Measurements from ENCODE around the gene GSTO2.

The GSTO2 gene

DNA sequence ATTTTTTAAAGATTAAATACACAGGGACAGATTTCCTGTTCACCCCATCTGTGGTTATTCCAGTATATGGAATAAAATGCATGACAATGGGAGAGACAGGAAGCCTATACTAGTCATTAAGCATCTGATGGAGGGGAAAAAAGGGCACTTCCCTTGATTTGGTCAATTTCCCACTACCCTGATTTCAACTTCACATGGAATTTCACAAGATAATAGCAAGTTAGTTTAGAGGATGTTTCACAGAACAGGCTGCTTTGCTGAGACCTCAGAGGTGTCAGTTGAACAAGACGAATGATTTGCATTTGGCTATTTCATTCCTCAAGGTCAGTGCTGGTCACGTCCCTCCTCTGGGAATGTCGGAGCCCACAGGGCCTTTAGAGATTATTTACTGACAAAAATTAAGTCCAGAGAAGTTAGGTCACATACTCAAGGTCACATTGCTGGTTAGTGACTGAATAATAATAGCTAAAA lies 74.0 kb downstream of the GSTO2 start:
- no peak for DNase-seq

DNA sequence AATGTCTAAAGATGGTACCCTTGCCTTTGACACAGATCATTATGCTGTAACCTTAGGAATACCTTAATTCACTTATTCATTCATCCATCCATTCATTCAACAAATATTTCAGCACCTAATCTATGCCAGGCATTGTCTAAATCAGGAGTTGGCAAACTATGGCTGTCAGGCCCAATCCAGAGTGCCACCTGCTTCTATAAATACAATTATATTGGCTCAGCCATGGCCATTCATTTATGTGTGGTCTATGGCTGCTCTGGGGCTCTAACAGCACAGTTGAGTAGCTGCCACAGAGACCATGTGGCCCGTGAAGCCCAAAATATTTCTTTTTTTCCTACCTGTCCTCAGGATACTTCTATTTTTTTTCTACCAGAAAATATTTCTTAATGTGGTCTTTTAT lies 75.2 kb downstream of the GSTO2 start:
- no peak for DNase-seq

DNA sequence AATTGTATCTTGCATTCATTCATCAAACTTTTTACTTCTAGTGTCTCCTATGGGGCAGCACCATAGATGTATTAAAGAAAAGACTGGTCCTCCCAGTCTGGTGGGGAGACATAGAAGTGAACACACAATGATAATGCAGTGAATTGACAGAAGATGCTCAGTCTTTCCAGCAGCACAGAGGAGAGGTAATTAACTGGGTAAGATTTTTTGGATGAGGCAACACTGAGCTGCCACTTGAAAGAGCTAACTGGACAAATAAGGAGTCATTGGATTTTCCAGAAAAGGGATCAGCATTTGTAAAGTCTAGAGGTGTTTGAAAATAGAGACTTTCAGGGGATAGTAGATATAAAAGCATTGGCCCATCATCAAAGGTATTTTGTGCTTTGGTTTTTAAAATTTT lies 76.5 kb downstream of the GSTO2 start:
- no peak for DNase-seq

DNA sequence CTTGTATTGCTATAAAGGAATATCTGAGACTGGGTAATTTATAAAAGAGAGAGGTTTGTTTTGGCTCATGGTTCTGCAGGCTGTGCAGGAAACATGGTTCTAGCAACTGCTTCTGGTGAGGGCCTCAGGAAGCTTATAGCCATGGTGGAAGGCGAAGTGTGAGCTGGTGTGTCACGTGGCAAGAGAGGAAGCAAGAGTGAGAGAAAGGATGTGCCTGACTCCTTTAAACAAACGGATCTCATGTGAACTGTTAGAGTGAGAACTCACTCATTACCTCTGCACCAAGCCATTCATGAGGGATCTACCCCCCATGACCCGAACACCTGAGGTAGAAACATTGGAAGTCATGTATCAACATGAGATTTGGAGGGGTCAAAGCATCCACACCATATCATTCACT lies 77.0 kb downstream of the GSTO2 start:
- no peak for DNase-seq

DNA sequence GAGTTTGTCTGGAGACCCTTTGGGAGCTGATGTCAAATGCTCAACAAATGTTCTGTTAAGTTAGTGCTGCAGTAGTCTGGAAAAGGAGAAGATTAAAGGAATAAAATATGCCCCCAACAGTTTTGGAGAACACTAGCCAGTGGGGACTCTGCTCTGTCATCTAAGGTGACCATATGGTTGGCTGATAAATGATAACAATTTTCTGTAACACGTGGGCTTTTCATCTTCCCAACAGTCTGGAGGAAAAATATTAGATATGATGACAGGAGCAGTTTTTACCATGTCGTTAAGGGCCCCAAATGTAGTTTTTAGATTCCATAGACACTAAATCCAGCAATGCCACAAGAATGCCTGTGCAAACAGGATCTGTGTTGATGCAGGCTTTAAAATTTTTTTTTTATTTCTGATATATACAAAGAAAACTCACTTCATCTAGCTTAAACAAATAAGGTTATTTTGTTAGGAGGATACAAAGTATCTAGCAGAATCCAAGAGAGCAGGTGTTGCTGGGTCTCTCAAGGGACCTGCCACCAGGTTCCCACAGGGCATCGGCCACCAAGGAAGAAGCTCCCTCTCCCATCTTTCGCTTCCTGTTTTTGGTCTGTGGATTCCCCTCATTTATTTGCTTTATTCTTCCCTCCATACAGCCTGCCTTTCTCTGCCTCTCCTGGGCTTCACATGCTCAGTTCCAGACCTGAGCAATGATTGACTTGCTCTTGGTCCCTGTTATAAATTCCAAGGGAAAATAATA lies 78.5 kb downstream of the GSTO2 start:
- DNase-seq, result no peak

DNA sequence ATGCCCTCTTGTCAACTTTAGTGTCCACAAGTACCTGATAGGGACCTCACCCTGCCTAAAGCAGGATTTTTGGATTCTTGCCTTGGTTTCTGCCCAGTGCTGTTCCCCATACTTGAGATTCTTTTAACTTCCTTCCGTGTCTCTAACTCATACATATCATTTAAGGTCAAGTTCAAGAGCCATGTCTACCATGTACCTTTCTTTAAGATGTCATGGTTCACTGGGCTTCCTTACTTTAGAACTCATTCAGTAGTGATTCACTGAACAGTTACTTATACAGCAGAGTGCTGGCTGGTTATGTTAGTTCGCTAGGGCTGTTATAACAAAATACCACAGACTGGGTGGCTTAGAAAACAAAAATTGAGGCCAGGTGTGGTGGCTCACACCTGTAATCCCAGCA lies 79.6 kb downstream of the GSTO2 start:
- no peak for DNase-seq

DNA sequence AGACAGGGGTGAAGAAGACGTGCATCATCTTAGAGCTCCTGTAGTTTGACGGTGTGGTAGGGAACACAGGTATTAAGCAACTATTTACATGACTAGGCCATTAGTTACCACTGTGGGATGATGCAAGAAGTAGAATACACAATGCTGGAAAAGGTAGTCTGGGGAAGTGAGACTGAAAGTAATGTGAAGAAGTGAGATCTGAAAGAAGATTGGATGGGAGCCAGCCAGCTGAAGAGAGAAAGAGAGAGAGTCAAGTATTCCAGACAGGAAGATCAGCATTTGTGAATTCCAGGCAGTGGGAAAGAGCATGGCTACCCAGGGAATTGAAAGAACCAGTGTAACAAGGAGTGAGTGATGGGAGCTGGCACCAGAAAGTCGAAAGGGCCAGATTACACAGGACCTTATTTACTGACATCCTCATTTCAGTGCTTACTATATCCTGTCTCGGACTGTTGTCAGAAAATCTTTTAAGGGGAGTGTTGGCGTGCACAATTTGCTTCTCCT lies 80.7 kb downstream of the GSTO2 start:
- DNase-seq, result peak in 1 of 2 donors; percentile 45

DNA sequence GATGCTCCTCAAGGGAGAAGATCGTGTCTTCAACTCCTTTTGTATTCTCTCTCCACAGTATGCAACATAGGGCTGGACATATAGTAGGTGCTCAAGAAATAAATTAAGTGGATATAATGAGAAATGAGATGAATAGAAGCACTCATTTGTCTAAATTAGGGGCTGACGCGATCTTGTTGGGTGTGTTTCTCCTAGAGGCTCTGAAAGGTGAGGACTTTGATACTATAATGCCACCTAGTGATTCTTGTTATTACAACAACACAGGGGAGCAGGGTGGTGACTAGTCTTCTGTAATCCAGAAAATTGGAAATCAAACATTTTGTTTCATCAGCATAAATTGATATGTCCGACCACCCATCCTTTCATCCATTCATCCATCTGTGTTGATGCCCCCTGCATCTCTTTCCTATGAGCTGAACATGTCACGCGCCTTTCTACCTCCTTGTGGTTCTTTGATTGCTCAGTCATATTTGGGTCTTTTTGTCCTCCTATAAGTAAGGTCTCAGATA lies 81.2 kb downstream of the GSTO2 start:
- peak; percentile 42 to 83 for DNase-seq

DNA sequence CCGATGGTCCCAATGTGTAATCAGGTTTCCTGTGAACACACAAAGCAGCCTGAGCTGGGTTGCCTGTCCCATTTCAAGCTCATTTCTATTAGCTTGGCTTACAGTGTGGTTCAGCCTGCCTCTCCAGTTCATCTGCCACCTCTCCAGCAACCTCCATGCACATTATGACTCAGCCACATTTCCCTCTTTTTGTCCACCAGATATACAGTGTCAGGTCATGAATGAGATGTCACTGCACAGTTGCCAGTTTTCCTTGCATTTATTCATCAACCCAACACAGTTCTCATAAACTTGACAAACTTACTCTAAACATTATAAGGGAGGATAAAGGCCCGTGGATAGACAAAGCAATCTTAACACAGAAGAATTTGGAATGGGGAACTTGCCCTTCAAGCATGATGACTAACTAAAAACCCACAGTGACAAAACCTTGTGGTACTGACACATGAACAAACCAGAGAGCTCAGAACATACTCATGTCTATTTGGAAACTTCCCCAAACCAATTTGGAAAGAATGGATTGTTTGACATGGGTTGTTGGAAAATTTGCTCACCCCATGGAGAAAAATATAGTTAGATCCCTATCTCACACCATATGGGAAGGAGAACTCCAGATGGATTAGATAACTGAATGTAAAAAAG lies 82.2 kb downstream of the GSTO2 start:
- peak in 1 of 2 donors; percentile 35 for DNase-seq

DNA sequence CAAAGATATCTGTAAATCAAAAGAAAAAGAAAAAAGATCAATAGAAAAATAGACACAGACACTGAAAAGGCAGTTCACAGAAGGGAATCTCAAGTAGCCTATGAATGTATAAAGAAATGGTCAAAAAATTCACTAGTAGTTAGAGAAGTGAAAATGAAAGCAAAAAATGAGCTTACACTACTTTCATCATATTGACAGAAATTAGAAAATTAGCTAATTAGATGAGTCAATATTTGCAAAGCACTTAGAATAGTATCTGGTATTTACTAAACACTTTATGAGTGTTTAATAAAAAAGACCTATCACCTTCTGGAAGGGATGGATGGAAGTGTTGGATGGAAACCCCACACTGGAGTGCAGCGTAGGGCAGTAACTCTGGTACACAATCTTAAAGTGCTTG lies 82.9 kb downstream of the GSTO2 start:
- DNase-seq, result no peak

DNA sequence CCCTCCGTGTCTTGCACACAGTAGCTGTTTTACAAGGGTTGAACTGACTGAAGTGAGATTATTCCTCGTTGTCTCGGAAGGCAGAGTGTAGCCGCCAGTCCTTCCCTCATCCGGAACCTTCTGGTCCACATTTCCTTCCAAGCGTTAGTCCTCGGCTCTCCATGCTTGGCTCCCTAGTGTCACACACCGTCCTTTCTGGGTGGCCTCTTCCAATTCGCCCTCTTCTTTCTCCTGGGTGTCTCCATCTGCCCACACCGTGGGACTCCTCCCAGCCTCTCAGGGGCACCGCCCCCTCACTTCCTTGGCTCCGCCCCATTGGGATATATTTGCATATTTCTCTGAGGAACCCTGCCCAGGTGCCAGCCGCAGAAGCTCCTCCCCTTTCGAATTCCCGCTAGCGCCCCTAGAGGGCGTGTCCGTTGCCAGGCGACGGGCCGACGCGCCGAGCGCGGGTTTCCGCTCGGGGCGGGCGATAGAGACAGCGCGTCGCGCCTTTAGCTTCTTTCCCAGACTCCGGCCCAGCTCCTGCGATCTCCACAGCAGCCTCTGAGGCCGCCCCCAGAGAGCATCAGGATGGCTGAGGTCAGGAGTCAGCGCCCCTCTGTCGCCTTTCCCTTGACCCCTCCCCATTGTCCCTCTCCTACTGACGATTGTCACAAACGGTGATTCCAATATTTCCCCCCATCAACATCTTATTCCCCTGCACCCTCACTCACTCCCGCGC lies 84.5 kb downstream of the GSTO2 start, which contains the start of gene CFAP58:
Gene CFAP58 (plus strand): TSS at position 509 of the 724 bp plus-strand sequence. CDS start 65 bp downstream, at position 574.
- DNase-seq, result peak; percentile 94 to 96

Data from CD4-positive, alpha-beta T cell treated with Interleukin-4 for 1 hour (primary cell).